Stimulated activated CD4-positive, alpha-beta T cell treated with anti-CD3 and anti-CD28 coated beads, Interleukin-12 subunit alpha, Interleukin-12 subunit beta, amount 100 ng/mL, for 24 hours (primary cell): ENCODE results near the gene KCNJ6.
"Not testable (repeated sequence)": the region's sequence is repeated elsewhere in the genome, so short reads cannot be mapped to it uniquely, and the experiment has no call there.

ENCODE experiments used
- DNase-seq, 2 experiments: peaks; one replicate each; pipeline ENCODE4 v3.0.0-alpha.2; 2020; ENCODE audit warnings: low read depth in 2 of 2

The KCNJ6 gene, protein sequence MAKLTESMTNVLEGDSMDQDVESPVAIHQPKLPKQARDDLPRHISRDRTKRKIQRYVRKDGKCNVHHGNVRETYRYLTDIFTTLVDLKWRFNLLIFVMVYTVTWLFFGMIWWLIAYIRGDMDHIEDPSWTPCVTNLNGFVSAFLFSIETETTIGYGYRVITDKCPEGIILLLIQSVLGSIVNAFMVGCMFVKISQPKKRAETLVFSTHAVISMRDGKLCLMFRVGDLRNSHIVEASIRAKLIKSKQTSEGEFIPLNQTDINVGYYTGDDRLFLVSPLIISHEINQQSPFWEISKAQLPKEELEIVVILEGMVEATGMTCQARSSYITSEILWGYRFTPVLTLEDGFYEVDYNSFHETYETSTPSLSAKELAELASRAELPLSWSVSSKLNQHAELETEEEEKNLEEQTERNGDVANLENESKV

GRCh38 chr21:37916310-37917051 is at the start of gene KCNJ6:
TSS of gene KCNJ6 (minus strand) at chr21:37916457. CDS start at chr21:37840682, 75,775 bp downstream.
- peak in 1 of 2 experiments; percentile 4 for DNase-seq

DNA sequence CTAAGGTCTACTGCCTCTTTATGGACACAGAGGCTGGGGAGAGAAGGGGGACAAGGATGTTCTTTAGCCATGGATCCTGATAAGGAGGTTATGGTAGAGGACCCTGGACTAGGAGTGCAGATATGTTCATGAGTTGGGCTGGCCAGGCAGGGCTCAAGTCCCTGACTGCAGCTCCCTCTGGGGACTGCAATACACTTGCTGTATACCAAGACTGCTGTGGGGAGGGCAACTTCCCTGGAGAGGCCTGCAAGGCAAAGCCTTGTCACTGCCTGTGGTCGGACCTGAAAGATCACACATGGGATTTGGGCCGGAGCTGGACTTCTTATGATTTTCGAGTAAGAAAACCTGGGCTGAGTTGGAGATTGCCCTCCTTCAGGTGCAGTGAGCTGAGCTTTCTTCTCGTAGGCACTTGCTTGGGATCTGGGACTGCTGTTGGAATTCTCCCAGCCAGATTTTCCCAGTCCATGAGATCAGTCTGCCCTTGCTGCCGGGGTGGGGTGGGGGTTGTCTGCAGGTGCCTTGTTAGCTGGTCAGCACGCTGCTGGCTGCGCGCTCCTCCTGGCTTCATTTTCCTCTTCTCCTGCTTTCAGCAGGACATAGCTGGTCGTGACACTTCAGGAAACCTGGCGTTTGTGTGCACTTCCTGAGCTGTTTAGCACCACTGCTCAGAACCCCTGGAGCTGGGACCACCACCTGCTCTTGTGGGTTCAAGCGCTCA is 49.0 kb upstream of the KCNJ6 start:
- no peak for DNase-seq

- DNase-seq = no peak
These were observed 42.3 kb upstream of the KCNJ6 start for GRCh38 chr21:37958537-37958936.

DNA sequence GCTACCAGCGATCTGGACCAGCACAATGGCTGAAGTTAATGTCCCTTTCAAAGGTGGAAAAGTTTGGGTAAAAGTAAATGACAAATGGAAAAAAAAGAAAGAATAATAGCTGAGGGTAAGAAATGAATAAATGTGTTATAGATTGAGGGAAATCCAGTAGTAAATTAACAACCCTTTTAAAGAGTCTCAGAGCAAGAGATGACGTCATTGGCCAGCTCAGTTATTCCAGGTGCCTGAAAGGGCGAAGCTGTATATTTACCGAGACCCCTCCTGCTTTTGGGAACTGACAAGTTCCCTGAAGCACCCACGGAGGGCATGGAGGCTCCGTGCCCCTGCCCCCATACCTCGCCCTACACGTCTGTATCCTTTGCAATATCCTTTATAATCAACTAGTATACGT is 40.5 kb upstream of the KCNJ6 start:
- DNase-seq = no peak

DNA sequence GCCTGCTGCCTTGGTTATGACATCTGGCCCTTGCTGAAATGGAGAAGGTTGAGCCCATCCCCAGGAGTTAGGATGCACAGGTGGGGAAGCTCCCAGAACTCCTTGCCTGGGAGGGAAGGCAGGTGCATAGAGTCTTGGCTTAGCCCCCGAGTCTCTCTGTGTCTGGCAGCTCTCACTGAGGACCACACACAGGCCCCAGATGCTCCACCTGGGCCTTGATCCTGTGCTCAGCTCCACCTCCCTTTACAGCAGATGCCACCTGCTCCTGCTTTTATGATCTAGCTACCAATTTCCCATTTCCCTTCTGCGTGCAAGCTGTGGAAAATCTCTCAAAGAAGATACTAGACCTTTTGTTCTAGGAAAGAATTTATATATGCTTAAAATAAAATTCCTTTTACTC is 28.8 kb upstream of the KCNJ6 start:
- no peak for DNase-seq

DNA sequence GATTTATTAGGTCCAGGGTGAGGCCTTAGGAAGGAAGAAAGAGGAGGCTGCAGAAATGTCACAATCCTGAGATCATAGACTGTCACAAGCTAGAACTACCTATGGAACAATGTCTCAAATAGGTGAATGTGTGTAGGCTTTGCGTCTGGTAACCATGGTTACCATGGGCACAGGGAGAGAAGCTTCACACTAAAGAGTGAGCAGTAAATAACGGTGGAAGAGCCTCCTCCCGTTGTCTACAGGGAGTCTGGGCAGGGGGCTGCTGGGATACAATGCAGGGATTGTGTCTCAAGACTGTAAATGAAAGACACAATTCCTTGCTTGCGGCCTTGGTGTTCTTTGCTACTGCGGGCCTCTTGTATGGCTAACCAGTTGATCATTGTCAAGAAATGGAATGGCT is 28.2 kb upstream of the KCNJ6 start:
- no peak for DNase-seq

GRCh38 chr21:37940691-37941090 is 24.4 kb upstream of the KCNJ6 start:
- DNase-seq = no peak

- DNase-seq = no peak
These were observed 23.6 kb upstream of the KCNJ6 start for GRCh38 chr21:37939838-37940237.

DNA sequence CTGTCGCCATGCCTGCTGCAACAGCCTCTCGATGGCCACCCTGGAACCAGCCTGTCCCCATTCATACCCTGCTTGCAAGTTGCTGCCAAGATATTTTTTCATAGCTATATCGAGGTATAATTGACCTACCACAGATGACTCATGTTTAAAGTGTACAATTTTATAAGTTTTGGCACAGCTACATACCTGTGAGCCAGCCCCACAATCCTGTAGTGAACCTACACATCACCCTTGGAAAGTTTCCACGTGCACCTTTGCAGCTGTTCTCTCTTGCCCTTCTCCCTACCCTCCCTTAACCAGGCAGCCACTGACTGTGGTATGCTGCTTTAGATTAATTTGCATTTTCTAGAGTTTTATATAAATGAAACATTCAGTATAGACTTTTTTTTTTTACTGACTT is 23.0 kb upstream of the KCNJ6 start:
- no peak for DNase-seq

DNA sequence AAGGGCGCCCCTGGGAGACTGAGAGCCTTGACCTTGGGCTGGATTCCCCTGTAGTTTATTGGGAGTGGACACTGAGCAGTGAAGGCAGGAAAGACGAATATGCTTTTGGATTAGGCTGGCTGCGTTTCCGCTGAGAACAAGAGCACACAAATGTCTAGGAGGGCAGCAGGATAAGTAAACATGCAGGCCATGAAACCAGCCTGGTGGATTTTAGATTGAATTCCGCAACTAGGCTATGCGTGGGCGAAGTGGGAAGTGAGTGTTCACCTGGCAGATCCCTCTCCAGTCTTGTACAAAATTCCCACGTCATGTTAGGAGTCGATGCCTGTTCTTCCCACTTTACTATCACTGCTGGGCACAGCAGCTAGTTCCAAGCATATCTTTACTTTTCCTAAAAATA is 21.4 kb upstream of the KCNJ6 start:
- no peak for DNase-seq

DNA sequence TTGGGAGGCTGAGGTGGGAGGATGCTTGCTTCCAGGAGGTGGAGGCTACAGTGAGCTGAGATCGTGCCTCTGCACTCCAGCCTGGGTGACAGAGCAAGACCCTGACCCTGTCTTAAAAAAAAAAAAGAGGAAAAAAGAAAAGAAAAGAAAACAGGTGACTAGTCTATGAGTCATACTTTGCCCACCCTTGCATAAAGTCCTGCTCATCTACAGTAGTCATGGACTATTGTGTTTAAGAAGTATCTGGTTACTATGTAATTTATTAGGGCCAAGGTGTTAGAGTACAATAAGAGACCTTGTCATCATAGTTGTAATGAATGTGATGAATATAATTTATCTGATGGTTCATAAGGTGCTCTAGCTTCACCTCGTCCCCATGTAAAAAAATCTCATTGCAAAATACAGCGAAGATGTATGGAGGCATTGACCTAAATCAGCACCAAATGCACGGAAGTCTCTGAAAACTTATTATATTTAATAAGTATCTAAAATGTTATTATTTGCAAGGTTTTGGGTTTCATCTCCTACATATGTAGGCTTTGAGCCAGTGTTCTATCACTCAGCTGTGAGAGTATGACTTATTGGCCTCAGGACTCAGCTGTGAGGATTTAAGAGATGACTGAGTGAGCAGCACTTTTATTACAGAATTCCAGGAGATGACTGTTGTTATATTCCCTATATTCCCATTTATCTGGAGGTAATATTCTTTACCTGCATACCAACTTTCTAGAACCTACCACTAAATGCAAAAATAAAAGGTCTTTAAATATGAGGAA is 19.9 kb upstream of the KCNJ6 start:
- DNase-seq = no peak

- no peak for DNase-seq
These were observed 16.7 kb upstream of the KCNJ6 start for GRCh38 chr21:37932936-37933335.

DNA sequence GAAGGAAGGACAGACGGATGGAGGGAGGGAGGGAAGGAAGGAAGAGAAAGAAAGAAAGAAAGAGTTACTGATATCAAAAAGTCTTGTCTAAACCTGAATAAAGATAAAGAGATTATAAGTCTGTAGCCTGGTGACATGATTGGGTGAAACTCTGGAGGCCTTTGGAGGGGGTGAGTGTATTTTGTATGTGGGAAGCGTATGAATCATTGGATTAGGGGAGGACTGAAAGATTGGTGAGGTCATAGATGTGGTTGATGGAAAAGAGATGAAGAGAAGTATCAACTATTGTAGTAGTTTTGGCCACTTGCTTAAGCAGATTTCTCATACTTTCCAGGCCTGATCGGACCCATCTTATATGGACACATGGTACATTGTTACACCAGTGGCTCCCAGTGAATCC is 11.5 kb upstream of the KCNJ6 start:
- DNase-seq = no peak

DNA sequence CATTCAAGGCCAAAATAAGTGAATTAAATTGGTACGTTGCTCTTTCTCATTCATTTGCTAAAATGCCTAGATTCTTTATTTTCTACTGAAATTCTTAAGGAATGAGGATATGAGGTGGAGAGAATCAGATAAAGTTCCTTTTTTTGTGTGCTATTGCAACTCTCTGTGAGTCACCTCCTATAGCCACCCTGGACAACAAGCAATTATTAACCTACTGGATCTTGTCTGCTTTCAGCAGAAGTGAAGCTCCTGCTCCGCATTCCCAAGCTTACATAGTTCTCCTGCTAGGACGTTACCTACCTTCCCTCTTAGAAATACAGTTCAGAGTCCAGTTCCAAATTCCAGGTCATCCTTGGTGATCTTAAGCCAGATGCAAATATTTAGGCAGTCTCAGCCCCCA is 4.8 kb upstream of the KCNJ6 start:
- DNase-seq = no peak

GRCh38 chr21:37920302-37920701 is 4.0 kb upstream of the KCNJ6 start:
- not testable (repeated sequence) for DNase-seq

DNA sequence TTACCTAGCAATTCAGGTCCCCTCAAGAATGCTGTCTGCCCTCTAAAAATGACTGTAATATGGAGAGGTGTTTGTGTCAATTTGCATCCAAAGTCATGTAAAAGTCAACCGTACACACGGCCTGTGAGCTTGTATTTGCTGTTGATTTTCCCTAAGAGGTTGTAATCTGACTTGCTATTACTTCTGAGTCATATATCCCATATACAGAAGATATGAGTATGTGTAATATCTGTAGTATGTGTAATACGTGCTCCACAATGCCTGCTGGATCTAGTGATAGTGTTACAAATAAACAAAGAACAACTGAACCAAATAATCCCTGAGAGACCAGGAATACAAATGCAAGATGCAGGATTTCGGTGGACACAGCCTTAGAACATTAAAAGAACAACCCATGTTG is 1.4 kb upstream of the KCNJ6 start:
- DNase-seq = no peak

- DNase-seq = no peak
These were observed 332 bp downstream of the KCNJ6 start for GRCh38 chr21:37915941-37916309.

DNA sequence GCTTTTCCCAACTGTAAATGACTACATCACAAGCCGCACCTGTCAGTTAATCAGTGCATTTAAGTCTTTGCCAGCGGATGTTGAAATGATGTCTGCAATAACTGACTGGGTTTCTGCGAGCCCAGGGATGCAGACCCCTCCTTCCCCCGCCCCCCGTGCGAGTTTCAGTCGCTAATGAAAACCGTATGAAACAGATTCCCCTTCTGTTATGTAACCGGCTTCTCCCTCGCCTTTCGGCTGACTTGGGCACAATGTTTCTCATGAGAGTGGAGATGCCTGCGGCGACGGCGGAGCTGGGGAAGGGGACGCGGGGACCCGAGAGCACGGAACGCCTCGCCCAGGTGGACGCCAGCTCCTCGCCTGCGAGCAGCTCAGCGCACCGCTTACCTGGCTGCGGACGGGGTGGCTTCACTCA is 753 bp downstream of the KCNJ6 start:
- DNase-seq = no peak

GRCh38 chr21:37912616-37913015 is 3.6 kb downstream of the KCNJ6 start:
- DNase-seq = no peak

GRCh38 chr21:37909936-37910335 is 6.3 kb downstream of the KCNJ6 start:
- no peak for DNase-seq

DNA sequence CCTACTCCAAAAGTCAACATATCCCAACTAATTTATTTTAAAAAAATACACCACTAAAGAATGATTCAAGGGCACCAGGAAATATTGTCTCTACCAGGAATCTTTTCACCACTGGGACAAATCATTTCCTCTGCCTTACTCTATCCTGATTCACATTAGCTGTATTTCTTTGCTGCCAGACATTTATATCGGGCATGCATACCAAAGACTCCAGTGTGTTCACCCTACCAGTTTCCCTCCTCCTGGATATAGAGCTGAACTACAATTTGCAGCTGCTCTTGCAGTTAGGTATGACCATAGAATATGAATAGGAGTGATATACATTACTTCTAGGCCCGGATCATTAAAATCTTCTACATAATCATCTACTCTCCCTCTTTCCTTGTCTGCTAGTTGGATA is 7.6 kb downstream of the KCNJ6 start:
- DNase-seq = no peak

GRCh38 chr21:37907076-37907475 is 9.2 kb downstream of the KCNJ6 start:
- no peak for DNase-seq
